A549 (cell line): ENCODE results near the gene CC2D1A. TPM values are rescaled to one million over a fixed set of nuclear protein-coding genes. Genes with fewer than 3 reads are reported as not detected.

Source experiments
- ATAC-seq, 2 experiments: fragments of 200-7000 bp in 1 of 2; fragments of >200 bp in 1 of 2; cut with Nextera tagmentation in 1 of 2; cut with Tn5 transposase in 1 of 2; 3 replicates each; pipeline versions ENCODE4 v1.8.0 to v1.9.1; 2018 to 2020; ENCODE audit warnings: mild to moderate bottlenecking in 1 of 2, moderate library complexity in 1 of 2
- CTCF ChIA-PET: fragments of 300-600 bp; sonication (Branson Sonifier 250); formaldehyde crosslinking; extraction: SDS; loops from one replicate; lab custom pipeline; 2021; ENCODE audit warnings: antibody characterized with exemption, inconsistent platforms; lab: Yijun Ruan, JAX
- POLR2A ChIA-PET: fragments of 350-600 bp; formaldehyde crosslinking; extraction: SDS; loops from one replicate; lab custom pipeline; 2021; ENCODE audit warnings: antibody characterized with exemption, inconsistent platforms; lab: Yijun Ruan, JAX
- DNase-seq, 2 experiments: peaks; one replicate each; pipeline versions ENCODE4 v3.0.0 to v3.0.0-alpha.2; 2011 to 2016; ENCODE audit warnings: low read depth in 1 of 2, low spot score in 1 of 2
- FAIRE-seq: peaks from 2 replicates; lab custom pipeline; 2011; peaks lifted over from hg19 to GRCh38; lab: Jason Lieb, UNC
- H3K27ac ChIP-seq, 2 experiments: fragments of >200 bp; sonication (Bioruptor Twin); formaldehyde crosslinking; 3 replicates each; pipeline ENCODE4 v1.5.1; 2016 to 2017
- H3K4me1 ChIP-seq: fragments of >200 bp; sonication (Bioruptor Twin); formaldehyde crosslinking; 3 replicates; pipeline ENCODE4 v1.6.1; 2016
- H3K4me2 ChIP-seq: fragments of >200 bp; sonication (Bioruptor Twin); formaldehyde crosslinking; 3 replicates; pipeline ENCODE4 v1.6.1; 2016
- H3K4me3 ChIP-seq: fragments of >200 bp; sonication (Bioruptor Twin); formaldehyde crosslinking; 3 replicates; pipeline ENCODE4 v1.5.1; 2016
- H3K9me3 ChIP-seq: fragments of >200 bp; sonication (Bioruptor Twin); formaldehyde crosslinking; 3 replicates; pipeline ENCODE4 v1.6.1; 2016
- BHLHE40 ChIP-seq: IDR thresholded peaks from 2 replicates; pipeline ENCODE4 v1.6.1; 2012; ENCODE audit warnings: low read depth, low read length, inconsistent platforms
- CBX2 ChIP-seq: fragments of 200-600 bp; sonication (generic); IDR thresholded peaks from 2 replicates; pipeline ENCODE4 v1.6.1; 2016; ENCODE audit warnings: low read depth, mild to moderate bottlenecking, borderline replicate concordance
- CBX8 ChIP-seq: fragments of 200-600 bp; sonication (generic); IDR thresholded peaks from 2 replicates; pipeline ENCODE4 v1.6.1; 2016
- GATA3 ChIP-seq: IDR thresholded peaks from 2 replicates; pipeline ENCODE4 v1.6.1; 2012; ENCODE audit warnings: borderline replicate concordance
- HOXA7 ChIP-seq: fragments of 250-450 bp; sonication (Bioruptor Pico); IDR thresholded peaks from 2 replicates; pipeline ENCODE4 v1.5.0; 2020; ENCODE audit warnings: mild to moderate bottlenecking, moderate library complexity
- HOXB5 ChIP-seq: fragments of 250-450 bp; sonication (Bioruptor Pico); IDR thresholded peaks from 2 replicates; pipeline ENCODE4 v1.5.0; 2020; ENCODE audit warnings: mild to moderate bottlenecking, moderate library complexity
- JUN ChIP-seq, 2 experiments: fragments of >200 bp; sonication (Bioruptor Twin); formaldehyde crosslinking; IDR thresholded peaks; 2 replicates in 1 of 2; 3 replicates in 1 of 2; pipeline ENCODE4 v1.6.1; 2016 to 2017
- KDM1A ChIP-seq: fragments of 200-600 bp; sonication (generic); IDR thresholded peaks from 2 replicates; pipeline ENCODE4 v1.6.1; 2016; ENCODE audit warnings: low read depth, mild to moderate bottlenecking
- KDM5A ChIP-seq: fragments of 200-600 bp; sonication (generic); IDR thresholded peaks from 2 replicates; pipeline ENCODE4 v1.6.1; 2016; ENCODE audit warnings: antibody characterized with exemption, mild to moderate bottlenecking
- MAZ ChIP-seq: fragments of 150-350 bp; IDR thresholded peaks from 2 replicates; pipeline ENCODE4 v1.6.1; 2014; ENCODE audit warnings: antibody characterized with exemption, low read depth, low read length, borderline replicate concordance
- MYC ChIP-seq: IDR thresholded peaks from 2 replicates; pipeline ENCODE4 v1.6.1; 2012; ENCODE audit warnings: mild to moderate bottlenecking, inconsistent platforms, low read length, improper control_type of control experiment, borderline replicate concordance
- NR3C1 ChIP-seq: fragments of >200 bp; sonication (Bioruptor Twin); formaldehyde crosslinking; IDR thresholded peaks from 3 replicates; pipeline ENCODE4 v1.6.1; 2017
- ZC3H11A ChIP-seq: fragments of 450-650 bp; IDR thresholded peaks from 2 replicates; pipeline ENCODE4 v1.6.1; 2014; ENCODE audit warnings: antibody characterized with exemption, mild to moderate bottlenecking
- ZFP36 ChIP-seq: fragments of 450-650 bp; IDR thresholded peaks from 2 replicates; pipeline ENCODE4 v1.6.1; 2014; ENCODE audit warnings: borderline replicate concordance; ENCODE audit not compliant: partially characterized antibody
- WGBS: methylation state at CpG from one replicate; pipeline ENCODE4 v1.1.6; 2017; ENCODE audit errors: missing lambda C conversion rate; 5-methylcytosine and 5-hydroxymethylcytosine counted together
- polyA plus RNA-seq, 4 experiments: library from polyadenylated mRNA; depleted of rRNA in 3 of 4; stranded (reverse); fragments of >200 nt; fragmentation: RNase III in 1 of 4; extraction: RNeasy Plus Mini Kit Qiagen cat#74134 plus additional on column Dnase treatment in 1 of 4; gene quantifications; 2 replicates in 3 of 4; 3 replicates in 1 of 4; pipeline ENCODE4 v1.2.3, GENCODE V29; 2011 to 2017
- TF ChIP-seq, protein P1 (sequence below): fragments of 250-450 bp; sonication (Bioruptor Pico); IDR thresholded peaks from 2 replicates; pipeline ENCODE4 v1.5.0; 2021; ENCODE audit warnings: mild to moderate bottlenecking, moderate library complexity, borderline replicate concordance
- TF ChIP-seq, protein P2 (sequence below): IDR thresholded peaks from 2 replicates; pipeline ENCODE4 v1.6.1; 2012
- TF ChIP-seq, protein P3 (sequence below): fragments of 150-350 bp; IDR thresholded peaks from 2 replicates; pipeline ENCODE4 v1.6.1; 2014; ENCODE audit warnings: low read depth, mild to moderate bottlenecking, low read length
- TF ChIP-seq, protein P4 (sequence below): fragments of >200 bp; sonication (Bioruptor Twin); formaldehyde crosslinking; IDR thresholded peaks from 3 replicates; pipeline ENCODE4 v1.5.1; 2016
- TF ChIP-seq, protein P5 (sequence below): fragments of >200 bp; sonication (Bioruptor Twin); formaldehyde crosslinking; IDR thresholded peaks from 3 replicates; pipeline ENCODE4 v1.6.1; 2016

CC2D1A gene
- polyA plus RNA-seq, 2 of the 4 experiments (the other 2 are of a cell fraction): 4.8 to 13.9 TPM

DNA sequence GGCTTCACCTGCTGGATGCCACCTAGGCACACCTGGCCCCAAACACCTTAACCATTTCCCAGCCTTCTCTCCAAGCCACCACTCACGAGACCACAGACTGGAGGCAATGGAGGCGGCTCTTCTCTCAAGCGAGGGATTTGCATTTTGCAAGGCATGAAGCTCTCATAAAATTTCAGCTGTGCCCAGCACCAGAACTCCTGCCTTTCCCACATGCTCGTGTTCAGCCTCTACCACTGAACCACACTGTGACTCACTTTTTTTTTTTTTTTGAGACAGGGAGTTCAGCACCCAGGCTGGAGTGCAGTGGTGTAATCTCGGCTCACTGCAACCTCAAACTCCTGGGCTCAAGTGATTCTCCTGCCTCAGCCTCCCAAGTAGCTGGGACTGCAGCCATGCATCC lies 18.5 kb upstream of the CC2D1A start:
- no peak for FAIRE-seq
- H3K4me3 ChIP-seq: no peak overlapping the region
- ChIA-PET POLR2A (no interaction called here), CTCF (interaction anchor here (0.7 to 2.5 kb wide), 7 partner anchors 7 to 401 kb away, joined by 3 to 12 read pairs (median 4); partner anchors contain the start of genes IL27RA and MISP3)
- no peaks in the 10 kb centered on the region for H3K9me3 ChIP-seq
- H3K4me1 ChIP-seq: no peaks in the 10 kb centered on the region
- WGBS: 68% methylated on average over 5 of the region's 5 CpGs
- H3K27ac ChIP-seq: no peak overlapping the region
- DNase-seq: no peak
- ATAC-seq: no peak; a peak in 2 of 6 replicates
- H3K4me2 ChIP-seq: no peak overlapping the region
- TF ChIP-seq HOXA7 (CRISPR knock-in tag) (no peak), MAZ (no peak), NR3C1 (no peak), MYC (no peak), JUN (IDR thresholded peaks at IDR 0.05) (no peak), ZC3H11A (no peak), KDM5A (no peak), CBX2 (no peak), CBX8 (no peak), KDM1A (no peak)
- TF ChIP-seq, protein P1, sequence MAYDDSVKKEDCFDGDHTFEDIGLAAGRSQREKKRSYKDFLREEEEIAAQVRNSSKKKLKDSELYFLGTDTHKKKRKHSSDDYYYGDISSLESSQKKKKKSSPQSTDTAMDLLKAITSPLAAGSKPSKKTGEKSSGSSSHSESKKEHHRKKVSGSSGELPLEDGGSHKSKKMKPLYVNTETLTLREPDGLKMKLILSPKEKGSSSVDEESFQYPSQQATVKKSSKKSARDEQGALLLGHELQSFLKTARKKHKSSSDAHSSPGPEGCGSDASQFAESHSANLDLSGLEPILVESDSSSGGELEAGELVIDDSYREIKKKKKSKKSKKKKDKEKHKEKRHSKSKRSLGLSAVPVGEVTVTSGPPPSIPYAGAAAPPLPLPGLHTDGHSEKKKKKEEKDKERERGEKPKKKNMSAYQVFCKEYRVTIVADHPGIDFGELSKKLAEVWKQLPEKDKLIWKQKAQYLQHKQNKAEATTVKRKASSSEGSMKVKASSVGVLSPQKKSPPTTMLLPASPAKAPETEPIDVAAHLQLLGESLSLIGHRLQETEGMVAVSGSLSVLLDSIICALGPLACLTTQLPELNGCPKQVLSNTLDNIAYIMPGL: no peak
- TF ChIP-seq, protein P2, sequence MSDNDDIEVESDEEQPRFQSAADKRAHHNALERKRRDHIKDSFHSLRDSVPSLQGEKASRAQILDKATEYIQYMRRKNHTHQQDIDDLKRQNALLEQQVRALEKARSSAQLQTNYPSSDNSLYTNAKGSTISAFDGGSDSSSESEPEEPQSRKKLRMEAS: no peak
- TF ChIP-seq, protein P3, sequence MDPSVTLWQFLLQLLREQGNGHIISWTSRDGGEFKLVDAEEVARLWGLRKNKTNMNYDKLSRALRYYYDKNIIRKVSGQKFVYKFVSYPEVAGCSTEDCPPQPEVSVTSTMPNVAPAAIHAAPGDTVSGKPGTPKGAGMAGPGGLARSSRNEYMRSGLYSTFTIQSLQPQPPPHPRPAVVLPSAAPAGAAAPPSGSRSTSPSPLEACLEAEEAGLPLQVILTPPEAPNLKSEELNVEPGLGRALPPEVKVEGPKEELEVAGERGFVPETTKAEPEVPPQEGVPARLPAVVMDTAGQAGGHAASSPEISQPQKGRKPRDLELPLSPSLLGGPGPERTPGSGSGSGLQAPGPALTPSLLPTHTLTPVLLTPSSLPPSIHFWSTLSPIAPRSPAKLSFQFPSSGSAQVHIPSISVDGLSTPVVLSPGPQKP: no peak
- TF ChIP-seq, protein P4, sequence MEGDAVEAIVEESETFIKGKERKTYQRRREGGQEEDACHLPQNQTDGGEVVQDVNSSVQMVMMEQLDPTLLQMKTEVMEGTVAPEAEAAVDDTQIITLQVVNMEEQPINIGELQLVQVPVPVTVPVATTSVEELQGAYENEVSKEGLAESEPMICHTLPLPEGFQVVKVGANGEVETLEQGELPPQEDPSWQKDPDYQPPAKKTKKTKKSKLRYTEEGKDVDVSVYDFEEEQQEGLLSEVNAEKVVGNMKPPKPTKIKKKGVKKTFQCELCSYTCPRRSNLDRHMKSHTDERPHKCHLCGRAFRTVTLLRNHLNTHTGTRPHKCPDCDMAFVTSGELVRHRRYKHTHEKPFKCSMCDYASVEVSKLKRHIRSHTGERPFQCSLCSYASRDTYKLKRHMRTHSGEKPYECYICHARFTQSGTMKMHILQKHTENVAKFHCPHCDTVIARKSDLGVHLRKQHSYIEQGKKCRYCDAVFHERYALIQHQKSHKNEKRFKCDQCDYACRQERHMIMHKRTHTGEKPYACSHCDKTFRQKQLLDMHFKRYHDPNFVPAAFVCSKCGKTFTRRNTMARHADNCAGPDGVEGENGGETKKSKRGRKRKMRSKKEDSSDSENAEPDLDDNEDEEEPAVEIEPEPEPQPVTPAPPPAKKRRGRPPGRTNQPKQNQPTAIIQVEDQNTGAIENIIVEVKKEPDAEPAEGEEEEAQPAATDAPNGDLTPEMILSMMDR: no peak

DNA sequence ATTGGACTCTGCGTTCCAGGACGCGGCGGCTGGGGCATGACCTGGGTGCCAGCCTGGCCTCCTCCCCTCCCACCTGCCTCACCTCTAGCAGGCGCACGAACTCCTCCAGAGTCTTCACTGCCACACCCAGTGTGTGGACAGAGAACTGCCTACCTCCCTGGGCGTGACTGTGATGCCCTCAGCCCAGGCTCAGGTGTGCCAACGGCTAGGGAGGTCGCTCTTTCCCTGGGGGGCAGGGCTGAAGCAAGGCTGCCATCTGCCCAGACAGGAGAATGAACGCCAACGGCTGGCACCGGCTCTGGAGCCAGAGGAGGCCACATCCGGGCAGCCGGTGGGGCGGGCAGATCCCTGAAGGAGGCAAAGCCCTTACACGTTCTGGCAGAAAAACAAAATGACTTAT lies 17.7 kb upstream of the CC2D1A start:
- Histone ChIP-seq H3K4me2 (no peak overlapping the region), H3K4me3 (no peak overlapping the region), H3K9me3 (no peaks in the 10 kb centered on the region), H3K27ac (no peak overlapping the region), H3K4me1 (no peaks in the 10 kb centered on the region)
- ChIA-PET POLR2A (interaction anchor here (0.9 kb wide), 1 partner anchor 9 kb away, joined by 3 read pairs; no protein-coding TSS in a partner anchor), CTCF (interaction anchor here (1.0 to 2.5 kb wide), 3 partner anchors 8 to 15 kb away, joined by 3 to 12 read pairs (median 7); no protein-coding TSS in a partner anchor)
- TF ChIP-seq BHLHE40: no peak
- no peak for FAIRE-seq
- no peak for DNase-seq
- 60% methylated on average over 15 of the region's 16 CpGs for WGBS
- ATAC-seq: no peak

DNA sequence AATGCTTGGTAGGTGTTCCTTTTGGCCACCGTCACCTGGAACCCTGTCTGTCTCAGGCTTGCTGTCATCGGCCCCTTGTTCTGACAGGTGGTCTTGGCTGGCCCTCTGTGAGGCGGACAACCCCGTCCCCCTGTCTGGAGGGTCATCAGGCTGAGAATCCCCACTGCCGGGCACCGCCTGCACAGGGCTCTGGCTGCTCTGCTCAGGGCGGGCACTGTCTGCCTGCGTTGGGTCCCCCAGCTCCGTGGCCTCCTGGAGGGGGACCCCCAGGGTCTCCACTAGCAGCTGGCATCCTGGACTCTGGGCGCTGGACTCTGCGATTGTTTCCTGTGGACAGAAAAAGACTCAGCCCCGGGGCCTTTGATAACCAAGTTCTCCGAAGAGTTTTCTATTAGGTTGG lies 15.9 kb upstream of the CC2D1A start:
- H3K4me2 ChIP-seq: no peak overlapping the region
- ChIA-PET POLR2A (no interaction called here), CTCF (interaction anchor here (2.5 kb wide), 1 partner anchor 10 kb away, joined by 12 read pairs; no protein-coding TSS in a partner anchor)
- no peaks in the 10 kb centered on the region for H3K4me1 ChIP-seq
- DNase-seq (no peak), FAIRE-seq (no peak), ATAC-seq (no peak)
- H3K4me3 ChIP-seq: no peak overlapping the region
- H3K27ac ChIP-seq: no peak overlapping the region
- TF ChIP-seq CBX8 (no peak), HOXB5 (CRISPR knock-in tag) (no peak), GATA3 (no peak), ZFP36 (no peak)
- TF ChIP-seq, protein P5, sequence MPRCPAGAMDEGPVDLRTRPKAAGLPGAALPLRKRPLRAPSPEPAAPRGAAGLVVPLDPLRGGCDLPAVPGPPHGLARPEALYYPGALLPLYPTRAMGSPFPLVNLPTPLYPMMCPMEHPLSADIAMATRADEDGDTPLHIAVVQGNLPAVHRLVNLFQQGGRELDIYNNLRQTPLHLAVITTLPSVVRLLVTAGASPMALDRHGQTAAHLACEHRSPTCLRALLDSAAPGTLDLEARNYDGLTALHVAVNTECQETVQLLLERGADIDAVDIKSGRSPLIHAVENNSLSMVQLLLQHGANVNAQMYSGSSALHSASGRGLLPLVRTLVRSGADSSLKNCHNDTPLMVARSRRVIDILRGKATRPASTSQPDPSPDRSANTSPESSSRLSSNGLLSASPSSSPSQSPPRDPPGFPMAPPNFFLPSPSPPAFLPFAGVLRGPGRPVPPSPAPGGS: no peak
- WGBS: 82% methylated on average over 9 of the region's 13 CpGs
- H3K9me3 ChIP-seq: no peaks in the 10 kb centered on the region
